ENCODE measurements around the gene CEP72.

DNA sequence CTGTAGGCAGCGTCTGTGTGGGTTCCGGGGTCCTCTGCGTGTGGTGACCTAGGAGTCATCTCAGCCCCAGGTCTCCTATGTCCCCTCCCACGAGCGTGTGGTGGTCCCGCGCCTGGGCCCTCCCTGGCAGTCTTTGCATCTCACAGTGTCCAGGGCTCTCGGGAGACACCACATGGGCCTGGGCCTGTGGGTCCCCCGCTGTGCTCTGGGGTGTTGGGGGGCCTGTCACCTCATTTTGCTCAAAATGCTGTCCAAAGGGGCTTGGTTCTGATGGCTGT is 27.1 kb downstream of the CEP72 start:
- TF ChIP-seq EP300 (IDR thresholded peaks at IDR 0.05; ENCODE audit: borderline replicate concordance in 1 of 2, control insufficient read depth in 1 of 2, low read depth in 2 of 2, low read length in 2 of 2) (no peak), POLR2AphosphoS5 (IDR thresholded peaks at IDR 0.05; ENCODE audit: low read length) (no peak), EZH2 (IDR thresholded peaks at IDR 0.05; ENCODE audit: borderline replicate concordance, control insufficient read depth, low read depth, low read length) (no peak), SIN3A (IDR thresholded peaks at IDR 0.05; ENCODE audit: low read depth, low read length) (no peak), BACH1 (IDR thresholded peaks at IDR 0.05; ENCODE audit: borderline replicate concordance) (no peak), ETV6 (conservative IDR thresholded peaks at IDR 0.05 in 1 of 2, IDR thresholded peaks at IDR 0.05 in 1 of 2; ENCODE audit: borderline replicate concordance in 1 of 2, low read depth in 1 of 2) (no peak), TAF1 (IDR thresholded peaks at IDR 0.05; ENCODE audit: borderline replicate concordance, low read depth, low read length) (no peak), SP1 (IDR thresholded peaks at IDR 0.05; ENCODE audit: low read depth, low read length) (no peak), USF2 (IDR thresholded peaks at IDR 0.05; ENCODE audit: borderline replicate concordance, low read depth, low read length) (no peak)
- TF ChIP-seq, protein P1, sequence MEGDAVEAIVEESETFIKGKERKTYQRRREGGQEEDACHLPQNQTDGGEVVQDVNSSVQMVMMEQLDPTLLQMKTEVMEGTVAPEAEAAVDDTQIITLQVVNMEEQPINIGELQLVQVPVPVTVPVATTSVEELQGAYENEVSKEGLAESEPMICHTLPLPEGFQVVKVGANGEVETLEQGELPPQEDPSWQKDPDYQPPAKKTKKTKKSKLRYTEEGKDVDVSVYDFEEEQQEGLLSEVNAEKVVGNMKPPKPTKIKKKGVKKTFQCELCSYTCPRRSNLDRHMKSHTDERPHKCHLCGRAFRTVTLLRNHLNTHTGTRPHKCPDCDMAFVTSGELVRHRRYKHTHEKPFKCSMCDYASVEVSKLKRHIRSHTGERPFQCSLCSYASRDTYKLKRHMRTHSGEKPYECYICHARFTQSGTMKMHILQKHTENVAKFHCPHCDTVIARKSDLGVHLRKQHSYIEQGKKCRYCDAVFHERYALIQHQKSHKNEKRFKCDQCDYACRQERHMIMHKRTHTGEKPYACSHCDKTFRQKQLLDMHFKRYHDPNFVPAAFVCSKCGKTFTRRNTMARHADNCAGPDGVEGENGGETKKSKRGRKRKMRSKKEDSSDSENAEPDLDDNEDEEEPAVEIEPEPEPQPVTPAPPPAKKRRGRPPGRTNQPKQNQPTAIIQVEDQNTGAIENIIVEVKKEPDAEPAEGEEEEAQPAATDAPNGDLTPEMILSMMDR (IDR thresholded peaks at IDR 0.05 in 2 of 3, conservative IDR thresholded peaks at IDR 0.05 in 1 of 3; ENCODE audit: control insufficient read depth in 2 of 3, extremely low read depth in 1 of 3, insufficient read depth in 1 of 3, low read depth in 3 of 3, low read length in 3 of 3) = no peak

Data from GM12878 (cell line).